Measurements from ENCODE around the gene COL25A1.

GRCh38 chr4:109295081-109295480 lies 7.4 kb downstream of the COL25A1 start:
- no peak for TF ChIP-seq CTCF (conservative IDR thresholded peaks at IDR 0.05)
- no peak for TF ChIP-seq ZFX (IDR thresholded peaks at IDR 0.05)
